Urothelium cell line (cell line): ENCODE results near the gene KRTAP4-9.
"Not testable (repeated sequence)": the region's sequence is repeated elsewhere in the genome, so short reads cannot be mapped to it uniquely, and the experiment has no call there.

Experiments used
- DNase-seq: peaks from one replicate; pipeline ENCODE4 v3.0.0; 2011; ENCODE audit warnings: low spot score, mixed read lengths
- FAIRE-seq: peaks from 2 replicates; lab custom pipeline; 2011; peaks lifted over from hg19 to GRCh38; lab: Jason Lieb, UNC

KRTAP4-9 gene

DNA sequence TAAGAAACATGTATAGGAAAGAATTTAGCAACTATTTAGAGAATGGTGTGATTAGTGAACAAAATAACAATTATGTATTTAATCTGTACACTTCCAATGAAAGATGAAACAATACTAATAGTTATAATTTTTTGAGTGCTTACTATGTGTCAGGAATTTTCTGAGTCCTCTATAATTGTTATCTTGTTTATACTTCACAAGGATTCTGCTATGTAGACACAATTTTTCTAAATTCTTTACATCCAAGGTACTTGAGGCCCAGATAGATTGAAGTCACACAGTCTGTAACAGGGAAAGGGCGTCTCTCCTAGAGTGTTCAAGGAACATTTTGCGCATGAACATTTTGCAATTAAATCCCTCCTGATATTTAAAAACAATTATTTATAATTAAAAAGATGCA lies 19.9 kb downstream of the KRTAP4-9 start:
- no peak for FAIRE-seq

DNA sequence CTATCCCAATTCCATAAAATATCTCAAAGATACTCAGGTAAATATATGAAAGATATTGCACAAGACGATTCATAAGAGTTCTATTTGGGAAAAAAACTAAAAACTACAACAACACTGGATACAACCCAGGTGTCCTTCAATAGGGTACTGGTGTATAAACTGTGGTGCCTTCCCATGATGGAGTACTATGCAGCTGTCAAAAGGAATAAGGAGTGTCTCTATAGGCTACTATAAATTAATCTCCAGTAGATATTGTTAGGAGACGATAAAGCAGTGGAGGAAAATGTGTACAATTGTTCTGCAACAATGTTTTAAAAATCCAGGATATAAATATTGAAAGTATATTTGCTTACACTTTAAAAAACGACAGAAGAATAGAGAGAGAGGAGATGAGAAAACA lies 21.2 kb downstream of the KRTAP4-9 start:
- DNase-seq (no peak), FAIRE-seq (no peak)

More for the DNA sequence above, 19.9 kb downstream of the KRTAP4-9 start:
- no peak for DNase-seq

DNA sequence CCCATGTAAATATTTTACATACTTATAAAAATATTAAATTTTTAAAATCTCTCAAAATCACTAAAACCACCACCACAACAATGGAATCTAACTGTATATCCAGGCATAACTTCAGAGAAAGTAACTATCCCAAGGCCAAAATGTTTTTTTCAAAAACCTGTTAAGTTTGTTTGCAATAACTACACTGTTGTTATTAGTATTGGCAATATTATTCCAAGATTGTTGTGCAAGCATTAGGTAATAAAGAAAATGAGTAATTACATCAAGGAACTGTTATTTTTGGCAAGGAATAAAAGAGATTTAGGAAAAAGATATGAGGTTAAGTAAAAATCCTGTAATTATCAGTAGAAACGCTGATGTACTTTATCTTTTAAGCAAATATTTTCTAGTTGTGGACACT lies 22.2 kb downstream of the KRTAP4-9 start:
- DNase-seq = no peak
- FAIRE-seq = no peak

DNA sequence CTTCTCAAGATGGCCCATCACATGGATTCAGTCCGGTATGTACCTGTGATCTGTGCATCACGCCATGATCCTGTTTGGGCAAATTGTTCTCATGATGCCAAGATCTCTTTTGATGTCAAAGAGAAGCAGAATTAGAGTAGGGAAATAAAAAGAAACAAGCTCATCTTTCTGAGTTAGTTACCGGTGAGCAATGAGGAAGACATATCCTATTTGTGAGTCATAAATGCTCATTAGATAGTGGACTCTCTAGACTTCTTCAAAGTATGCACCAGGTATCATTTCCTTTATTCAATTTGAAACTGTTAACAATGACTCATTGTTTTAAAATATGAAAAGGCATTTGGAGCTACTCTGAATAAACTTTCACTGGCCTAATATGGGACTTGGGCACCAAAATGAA lies 26.8 kb downstream of the KRTAP4-9 start:
- peak; percentile 42 for FAIRE-seq
- DNase-seq = peak; percentile 32

DNA sequence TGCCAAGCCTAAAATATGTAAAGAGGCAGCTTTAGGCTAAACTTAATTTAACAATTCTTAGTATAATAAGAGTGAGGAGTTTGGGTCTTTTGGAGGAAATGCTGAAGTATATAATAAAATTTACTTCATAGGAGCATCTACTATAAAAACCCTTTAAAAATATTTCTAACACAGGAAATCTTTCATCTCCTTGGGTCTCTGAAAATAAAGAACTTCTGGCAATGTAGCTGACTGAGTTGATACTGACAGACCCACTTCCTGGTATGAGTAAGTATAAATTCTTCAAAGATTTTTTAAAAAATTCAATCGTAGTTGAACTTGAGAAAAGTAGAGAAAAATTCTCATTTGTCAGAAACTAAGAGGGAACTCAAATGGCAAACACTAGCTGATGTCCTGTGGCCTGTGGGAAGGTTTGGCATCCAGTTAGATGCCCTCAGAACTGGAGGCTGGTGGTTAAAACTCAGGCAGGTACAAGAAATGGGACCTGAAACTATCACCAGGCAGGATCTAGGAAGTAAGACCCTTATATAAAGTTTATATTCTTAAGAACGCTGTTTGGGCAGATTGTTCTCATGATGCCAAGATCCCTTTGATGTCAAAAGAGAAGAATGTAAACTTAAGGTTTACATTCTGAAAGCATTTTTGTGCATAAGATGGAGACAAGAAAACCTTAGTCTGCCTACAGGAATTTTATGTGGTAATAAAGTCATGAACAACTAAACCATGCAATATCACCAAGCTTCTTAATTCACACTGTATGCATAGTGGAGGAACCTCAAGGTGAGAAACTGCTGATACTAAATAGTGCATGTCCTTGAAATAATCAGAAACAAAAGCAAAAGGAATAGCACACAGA lies 28.9 kb downstream of the KRTAP4-9 start:
- DNase-seq (no peak), FAIRE-seq (no peak)

DNA sequence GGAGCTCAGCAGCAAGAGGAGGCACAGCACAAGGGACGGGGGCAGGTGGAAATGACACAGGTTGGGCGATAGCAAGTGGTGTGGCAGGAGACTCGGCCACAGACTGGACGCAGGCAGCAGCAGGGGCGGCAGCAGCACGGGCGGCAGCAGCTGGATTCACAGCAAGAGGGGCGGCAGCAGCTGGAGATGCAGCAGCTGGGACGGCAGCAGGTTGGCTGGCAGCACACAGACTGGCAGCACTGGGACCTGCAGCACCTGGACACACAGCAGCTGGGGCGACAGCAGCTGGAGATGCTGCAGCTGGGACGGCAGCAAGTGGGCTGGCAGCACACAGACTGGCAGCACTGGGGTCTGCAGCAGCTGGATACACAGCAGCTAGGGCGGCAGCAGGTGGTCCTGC lies 34.7 kb downstream of the KRTAP4-9 start:
- not testable (repeated sequence) for DNase-seq
- FAIRE-seq = peak; percentile 96

DNA sequence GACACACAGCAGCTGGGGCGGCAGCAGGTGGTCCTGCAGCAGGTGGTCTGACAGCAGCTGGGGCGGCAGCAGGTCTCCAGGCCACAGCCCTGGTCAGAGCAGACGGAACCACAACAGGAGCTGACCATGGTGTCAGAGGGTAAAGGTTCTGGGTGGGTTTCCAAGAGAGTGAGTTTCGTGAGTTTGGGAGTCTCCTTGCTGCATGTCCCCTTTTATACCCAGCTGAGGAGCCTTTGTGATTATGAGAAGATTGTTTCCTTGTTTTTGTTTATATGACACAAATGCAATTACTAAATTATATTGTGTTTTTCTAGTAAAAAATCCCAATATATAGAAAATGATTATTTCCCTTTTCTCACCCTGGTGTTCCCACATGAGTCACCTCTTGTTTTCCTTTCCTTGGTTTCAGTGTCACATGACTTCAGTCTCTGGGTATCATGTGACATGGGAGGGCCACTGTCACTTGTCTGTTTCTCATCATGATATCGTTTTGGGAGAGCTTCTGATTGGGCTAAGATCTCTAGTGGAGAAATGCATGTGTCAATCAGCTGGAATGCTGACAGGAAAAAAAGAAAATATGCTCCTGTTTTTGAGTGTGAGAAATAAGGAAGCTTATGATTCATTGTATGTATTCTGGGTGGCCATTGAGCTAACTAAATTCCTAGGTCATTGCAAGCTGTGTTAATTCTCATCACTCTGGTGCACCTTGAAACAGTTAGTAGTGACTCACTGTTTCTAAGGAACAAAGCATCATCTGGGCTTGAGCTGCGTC lies 35.4 kb downstream of the KRTAP4-9 start, which contains the start of gene KRTAP4-6:
TSS of gene KRTAP4-6 (minus strand) at position 185 of the 772 bp plus-strand sequence. CDS start at position 128, 57 bp downstream.
- no peak for FAIRE-seq
- peak; percentile 31 for DNase-seq

DNA sequence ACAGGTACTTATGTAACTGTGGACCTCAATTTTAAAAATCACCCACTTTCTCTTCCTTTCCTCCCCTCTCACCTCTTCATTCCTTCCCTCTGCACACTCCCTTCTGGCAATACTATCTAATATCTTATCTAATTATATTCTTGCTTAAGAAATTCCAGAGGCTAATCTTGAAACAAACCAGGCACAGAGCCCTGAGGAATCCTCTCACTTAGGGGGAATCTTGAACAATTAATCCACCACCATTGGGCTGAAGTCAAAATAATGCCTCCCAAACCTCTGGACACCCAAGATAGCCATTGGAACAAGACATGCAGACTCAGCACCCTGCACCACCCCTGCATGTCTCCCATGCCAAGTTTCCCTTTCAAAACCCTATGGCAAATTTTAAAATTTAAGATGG lies 36.2 kb downstream of the KRTAP4-9 start:
- no peak for FAIRE-seq
- DNase-seq = no peak

DNA sequence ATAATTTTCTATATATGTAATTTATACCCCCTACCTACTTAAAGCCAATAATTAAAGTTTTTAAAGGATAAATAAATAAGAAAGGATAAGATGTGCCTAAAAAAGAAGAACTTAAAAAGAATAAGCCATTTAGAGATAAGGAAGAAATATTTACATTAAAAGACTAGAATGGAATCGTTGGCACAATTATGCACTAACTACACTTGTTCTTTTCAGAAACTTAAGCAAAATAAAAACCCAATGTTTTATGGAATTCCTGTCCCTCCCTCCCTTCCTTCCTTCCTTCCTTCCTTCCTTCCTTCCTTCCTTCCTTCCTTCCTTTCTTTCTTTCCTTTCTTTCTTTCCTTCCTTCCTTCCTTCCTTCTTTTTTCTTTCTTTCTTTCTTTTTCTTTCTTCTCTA lies 39.7 kb downstream of the KRTAP4-9 start:
- DNase-seq (no peak), FAIRE-seq (no peak)

DNA sequence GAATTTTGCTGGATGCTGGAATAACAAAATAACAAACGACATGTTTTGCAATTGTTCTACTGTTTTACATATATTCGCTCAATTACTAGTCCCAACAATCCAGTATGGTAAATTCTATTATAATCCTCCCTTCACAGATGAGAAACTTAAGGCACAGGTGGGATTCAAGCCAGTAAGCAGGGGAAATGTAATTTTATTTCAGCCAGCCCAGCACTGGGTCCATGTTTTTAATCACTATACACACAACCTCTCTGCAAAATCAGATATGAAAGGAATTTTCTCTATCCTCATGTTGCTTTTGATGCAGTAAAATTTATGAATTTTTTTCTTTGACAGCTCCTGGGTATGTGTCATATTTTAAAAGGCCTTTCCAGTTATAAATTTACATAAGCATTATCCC lies 40.1 kb downstream of the KRTAP4-9 start:
- FAIRE-seq = no peak

DNA sequence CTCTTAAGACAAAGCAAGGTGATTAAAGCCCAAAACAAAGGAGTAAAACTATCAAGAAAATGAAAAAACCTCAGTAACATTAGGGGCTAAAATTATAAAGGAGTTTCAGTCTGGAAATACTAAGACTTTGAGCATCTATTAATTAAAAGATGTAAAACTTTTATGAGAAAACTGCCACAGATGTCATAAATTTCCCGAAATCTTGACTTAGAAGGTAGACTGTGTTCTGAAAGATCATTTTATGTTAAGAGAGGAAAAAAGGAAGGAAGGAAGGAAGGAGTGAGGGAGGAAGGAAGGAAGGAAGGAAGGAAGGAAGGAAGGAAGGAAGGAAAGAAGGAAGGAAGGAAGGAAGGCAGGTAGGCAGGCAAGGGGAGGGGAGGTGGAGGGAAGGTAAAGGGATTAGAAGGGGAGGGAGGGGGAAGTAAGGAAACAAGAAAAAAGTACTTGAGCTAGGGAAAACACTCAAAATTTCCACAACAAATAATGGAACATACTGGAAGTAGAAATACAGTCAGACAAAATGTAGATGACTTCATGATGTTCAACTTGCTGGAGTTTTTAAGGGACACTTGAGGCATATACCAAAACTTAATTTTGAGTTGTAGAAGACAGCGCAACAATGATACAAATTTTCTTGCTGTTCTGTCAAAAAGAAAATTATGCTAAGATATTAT lies 42.5 kb downstream of the KRTAP4-9 start:
- FAIRE-seq (no peak), DNase-seq (no peak)

More for the DNA sequence above, 40.1 kb downstream of the KRTAP4-9 start:
- no peak for DNase-seq

DNA sequence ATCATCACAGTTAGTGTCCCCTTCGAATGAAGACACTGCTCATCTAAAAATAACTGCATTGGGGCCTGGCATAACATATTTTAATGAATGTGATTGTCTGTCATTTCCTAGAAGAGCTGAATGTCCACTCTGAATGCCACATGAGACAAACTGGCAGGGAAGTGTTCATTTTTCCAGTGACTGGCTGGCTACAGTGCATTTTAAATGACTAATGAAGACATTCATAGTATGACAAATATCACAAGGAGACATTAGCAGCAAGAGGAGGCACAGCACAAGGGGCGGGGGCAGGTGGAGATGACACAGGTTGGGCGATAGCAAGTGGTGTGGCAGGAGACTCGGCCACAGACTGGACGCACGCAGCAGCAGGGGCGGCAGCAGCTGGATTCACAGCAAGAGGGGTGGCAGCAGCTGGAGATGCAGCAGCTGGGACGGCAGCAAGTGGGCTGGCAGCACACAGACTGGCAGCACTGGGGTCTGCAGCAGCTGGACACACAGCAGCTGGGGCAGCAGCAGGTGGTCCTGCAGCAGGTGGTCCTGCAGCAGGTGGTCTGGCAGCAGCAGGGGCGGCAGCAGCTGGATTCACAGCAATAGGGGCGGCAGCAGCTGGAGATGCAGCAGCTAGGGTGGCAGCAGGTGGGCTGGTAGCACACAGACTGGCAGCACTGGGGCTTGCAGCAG lies 43.9 kb downstream of the KRTAP4-9 start:
- DNase-seq = not testable (repeated sequence)
- FAIRE-seq = peak; percentile 98

DNA sequence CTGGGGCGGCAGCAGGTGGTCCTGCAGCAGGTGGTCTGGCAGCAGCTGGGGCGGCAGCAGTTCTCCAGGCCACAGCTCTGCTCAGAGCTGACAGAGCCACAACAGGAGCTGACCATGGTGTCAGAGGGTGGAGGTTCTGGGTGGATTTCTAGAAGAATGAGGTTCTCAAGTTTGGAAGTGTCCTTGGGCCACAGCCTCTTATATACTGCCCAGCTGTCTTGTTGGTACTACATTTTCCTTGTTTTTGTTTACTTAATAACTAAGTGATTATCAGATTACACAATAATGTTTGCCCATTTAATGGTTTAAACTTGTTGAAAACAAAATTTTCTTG lies 44.4 kb downstream of the KRTAP4-9 start, which contains the start of gene KRTAP4-5:
TSS of gene KRTAP4-5 (minus strand) at position 174 of the 334 bp plus-strand sequence. CDS start at position 116, 58 bp downstream.
- no peak for DNase-seq
- no peak for FAIRE-seq

DNA sequence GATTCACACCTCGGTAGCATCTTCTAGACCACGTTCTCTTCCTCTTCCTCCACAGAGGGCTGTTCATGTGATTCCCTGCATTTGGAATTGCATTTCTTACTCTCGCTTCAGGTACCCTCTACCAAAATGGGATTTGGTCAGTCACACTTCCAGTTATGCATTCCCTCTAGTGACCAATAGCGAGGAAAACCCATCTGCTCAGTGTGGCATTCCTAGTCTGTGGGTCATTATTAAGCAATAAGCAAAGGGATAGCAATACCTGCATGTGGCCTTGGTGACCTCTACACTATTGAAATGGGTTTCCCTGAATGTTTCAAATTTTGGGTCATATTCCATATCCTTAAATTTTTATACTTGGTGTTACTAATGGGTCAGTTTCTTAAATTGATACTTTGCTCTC lies 44.8 kb downstream of the KRTAP4-9 start:
- DNase-seq = no peak
- no peak for FAIRE-seq

DNA sequence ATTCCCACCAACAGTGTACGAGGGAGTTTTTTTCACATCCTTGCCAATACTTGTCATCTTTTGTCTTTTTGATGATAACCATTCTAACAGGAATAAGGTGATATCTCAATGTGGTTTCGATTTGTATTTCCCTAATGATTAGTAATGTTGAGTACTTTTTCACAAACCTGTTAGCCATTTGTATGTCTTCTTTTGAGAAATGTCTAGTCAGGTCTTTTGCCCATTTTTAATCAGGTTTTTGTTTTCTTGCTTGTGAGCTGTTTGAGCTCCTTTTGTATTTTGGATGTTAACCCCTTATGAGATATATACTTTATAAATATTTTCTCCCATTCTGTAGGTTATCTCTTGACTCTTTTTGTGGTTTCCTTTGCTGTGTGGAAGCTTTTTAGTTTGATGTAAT lies 46.3 kb downstream of the KRTAP4-9 start:
- no peak for DNase-seq

DNA sequence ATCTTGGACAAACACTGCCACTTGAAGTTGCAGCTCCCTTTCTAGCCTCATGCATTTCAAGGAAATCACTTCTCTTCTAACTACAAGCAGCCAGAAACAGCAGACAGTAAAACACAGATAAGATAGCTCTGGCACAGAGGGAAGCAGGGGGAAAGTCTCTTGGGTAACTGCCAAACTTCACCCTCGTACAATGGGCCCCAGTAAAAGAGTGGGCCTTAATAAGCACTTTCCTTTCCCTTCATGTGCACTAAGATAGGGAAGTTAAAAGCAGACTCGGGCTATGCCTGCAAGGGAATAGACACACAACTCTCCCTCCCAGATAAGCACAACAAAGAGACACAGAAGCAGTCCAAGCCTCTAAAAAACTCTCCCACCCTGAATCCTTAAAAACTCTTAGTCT lies 48.7 kb downstream of the KRTAP4-9 start:
- DNase-seq (no peak), FAIRE-seq (no peak)

More for the DNA sequence above, 46.3 kb downstream of the KRTAP4-9 start:
- FAIRE-seq = no peak
